Thyroid gland (tissue), 4 donors: ENCODE results near the gene MSMP. TPM values are rescaled to one million over a fixed set of nuclear protein-coding genes. Genes with fewer than 3 reads are reported as not detected.

Experiments used
- DNase-seq, 2 donors: peaks; one replicate each; pipeline ENCODE4 v3.0.0-alpha.2; 2019
- H3K27ac ChIP-seq, 3 donors: fragments of 200-600 bp; sonication (generic); 1 replicate in 2 of 3; 2 replicates in 1 of 3; pipeline ENCODE4 v1.5.1; 2016 to 2019; ENCODE audit warnings: mild to moderate bottlenecking in 1 of 3, moderate library complexity in 1 of 3
- H3K27me3 ChIP-seq: fragments of 200-600 bp; sonication (generic); one replicate; pipeline ENCODE4 v1.5.1; 2019
- H3K36me3 ChIP-seq, 2 donors: fragments of 200-600 bp; sonication (generic); one replicate each; pipeline ENCODE4 v1.5.1; 2016 to 2019
- H3K4me1 ChIP-seq, 2 donors: fragments of 200-600 bp; sonication (generic); one replicate each; pipeline ENCODE4 v1.5.1; 2017 to 2019
- H3K4me3 ChIP-seq, 3 donors: fragments of 200-600 bp; sonication (generic); replicated peaks in 1 of 3; 1 replicate in 2 of 3; 2 replicates in 1 of 3; pipeline ENCODE4 v1.5.1; 2016; ENCODE audit warnings: mild to moderate bottlenecking in 1 of 3
- H3K9me3 ChIP-seq: fragments of 200-600 bp; sonication (generic); one replicate; pipeline ENCODE4 v1.5.1; 2017
- CTCF ChIP-seq, 6 experiments: fragments of 200-600 bp in 3 of 6; fragments of 450-650 bp in 3 of 6; sonication (generic) in 3 of 6; IDR thresholded peaks; one replicate each; pipeline ENCODE4 v1.5.1; 2016 to 2019; ENCODE audit warnings: antibody characterized with exemption in 6 of 6, mild to moderate bottlenecking in 2 of 6, inconsistent platforms in 1 of 6, moderate library complexity in 1 of 6
- POLR2A ChIP-seq, 2 donors: fragments of 450-650 bp; IDR thresholded peaks; one replicate each; pipeline ENCODE4 v1.6.1; 2017; ENCODE audit warnings: antibody characterized with exemption in 2 of 2, mild to moderate bottlenecking in 2 of 2, moderate library complexity in 1 of 2
- WGBS, 2 donors: methylation state at CpG; one replicate each; pipeline ENCODE4 v1.1.5; 2017; 5-methylcytosine and 5-hydroxymethylcytosine counted together
- intact Hi-C: fragments of 100-400 bp; cut with DNase I; formaldehyde crosslinking; loops from one replicate; pipeline ENCODE4 v1.15.1; 2023
- total RNA-seq, 4 donors: library from RNA; depleted of rRNA; stranded (reverse); fragments of >200 nt; gene quantifications; one replicate each; pipeline ENCODE4 v1.2.3, GENCODE V29; 2016

Gene MSMP
- total RNA-seq, 4 donors from 2014 or later, result 0.67 TPM; not detected in 3

GRCh38 chr9:35748242-35748857 is 5.7 kb downstream of the MSMP start:
- 0 to 1% methylated on average over 1 to 23 of the region's 24 CpGs for WGBS, 2 donors
- H3K4me3 ChIP-seq, result peak overlapping the region; percentile 61 to 69 (median 62)
- H3K4me1 ChIP-seq, result peaks cover 34 to 35% of the 10 kb centered on the region in 2 donors
- no peaks in the 10 kb centered on the region for H3K9me3 ChIP-seq
- DNase-seq, result no peak
- no peaks in the 10 kb centered on the region for H3K27me3 ChIP-seq
- intact Hi-C loops, result loop anchor here (10.0 kb wide), 1 partner anchor 76 kb away; the partner anchor contains the start of genes FAM221B and TMEM8B
- peak overlapping the region; percentile 68 to 86 (median 84) for H3K27ac ChIP-seq
- TF ChIP-seq CTCF (IDR thresholded peaks at IDR 0.05), result no peak
- no peak for TF ChIP-seq POLR2A (IDR thresholded peaks at IDR 0.05)
- H3K36me3 ChIP-seq, result peaks cover 35 to 39% of the 10 kb centered on the region in 2 donors

GRCh38 chr9:35746583-35746982 is 7.5 kb downstream of the MSMP start:
- Histone ChIP-seq H3K9me3 (no peaks in the 10 kb centered on the region), H3K36me3 (peaks cover 32 to 33% of the 10 kb centered on the region in 2 donors), H3K4me1 (peaks cover 34 to 35% of the 10 kb centered on the region in 2 donors), H3K4me3 (peak overlapping the region in 1 of 3 donors; percentile 12), H3K27ac (no peak overlapping the region), H3K27me3 (no peaks in the 10 kb centered on the region)
- TF ChIP-seq CTCF (IDR thresholded peaks at IDR 0.05) (no peak), POLR2A (IDR thresholded peaks at IDR 0.05) (no peak)
- intact Hi-C loops, result loop anchor here (10.0 kb wide), 1 partner anchor 78 kb away; the partner anchor contains the start of genes FAM221B and TMEM8B
- 50 to 55% methylated on average over 3 of the region's 3 CpGs for WGBS, 2 donors
- DNase-seq, result no peak

GRCh38 chr9:35745569-35745968 is 8.5 kb downstream of the MSMP start:
- H3K27ac ChIP-seq, result no peak overlapping the region
- H3K4me1 ChIP-seq, result peaks cover 33 to 34% of the 10 kb centered on the region in 2 donors
- H3K9me3 ChIP-seq, result no peaks in the 10 kb centered on the region
- TF ChIP-seq CTCF (IDR thresholded peaks at IDR 0.05) (no peak), POLR2A (IDR thresholded peaks at IDR 0.05) (no peak)
- H3K27me3 ChIP-seq, result no peaks in the 10 kb centered on the region
- no peak for DNase-seq
- intact Hi-C loops, result loop anchor here (10.0 kb wide), 1 partner anchor 79 kb away; the partner anchor contains the start of genes FAM221B and TMEM8B
- 54 to 67% methylated on average over 1 of the region's 1 CpG for WGBS, 2 donors
- H3K4me3 ChIP-seq, result no peak overlapping the region
- peaks cover 28 to 37% of the 10 kb centered on the region in 2 donors for H3K36me3 ChIP-seq

- WGBS, 2 donors, result 89 to 93% methylated on average over 8 of the region's 8 CpGs
- TF ChIP-seq POLR2A (IDR thresholded peaks at IDR 0.05), result no peak
- no peak for TF ChIP-seq CTCF (IDR thresholded peaks at IDR 0.05)
- intact Hi-C loops, result loop anchor here (10.0 kb wide), 1 partner anchor 81 kb away; the partner anchor contains the start of genes FAM221B and TMEM8B
- no peak for DNase-seq
- Histone ChIP-seq H3K27ac (no peak overlapping the region), H3K4me3 (no peak overlapping the region), H3K27me3 (no peaks in the 10 kb centered on the region), H3K4me1 (peaks cover 24 to 25% of the 10 kb centered on the region in 2 donors), H3K36me3 (peaks cover 42 to 53% of the 10 kb centered on the region in 2 donors), H3K9me3 (no peaks in the 10 kb centered on the region)
Observed at GRCh38 chr9:35743880-35744518, 10.1 kb downstream of the MSMP start.

GRCh38 chr9:35743452-35743851 is 10.6 kb downstream of the MSMP start:
- Histone ChIP-seq H3K4me3 (no peak overlapping the region), H3K4me1 (peaks cover 24 to 25% of the 10 kb centered on the region in 2 donors), H3K9me3 (no peaks in the 10 kb centered on the region), H3K27ac (no peak overlapping the region), H3K36me3 (peaks cover 48 to 58% of the 10 kb centered on the region in 2 donors), H3K27me3 (no peaks in the 10 kb centered on the region)
- intact Hi-C loops, result loop anchor here (10.0 kb wide), 1 partner anchor 81 kb away; the partner anchor contains the start of genes FAM221B and TMEM8B
- no peak for TF ChIP-seq POLR2A (IDR thresholded peaks at IDR 0.05)
- TF ChIP-seq CTCF (IDR thresholded peaks at IDR 0.05), result no peak
- DNase-seq, result no peak
- 69 to 79% methylated on average over 2 of the region's 2 CpGs for WGBS, 2 donors
